ENCODE data around the gene FAM78A.
"Not testable (repeated sequence)": the region's sequence is repeated elsewhere in the genome, so short reads cannot be mapped to it uniquely, and the experiment has no call there.

FAM78A gene

GRCh38 chr9:131273856-131274673, 2.2 kb downstream of the FAM78A start:
- no peak for TF ChIP-seq CTCF (IDR thresholded peaks at IDR 0.05; ENCODE audit: low read depth, low read length)
- in situ Hi-C loops (cut with HindIII; ENCODE audit: low sequenced_read_pairs), result no loop called here
- DNase-seq (ENCODE audit: low read depth, low spot score), result no peak
- no peak overlapping the region for H3K4me3 ChIP-seq (ENCODE audit: low read depth, low read length)

- in situ Hi-C loops (cut with HindIII; ENCODE audit: low sequenced_read_pairs), result no loop called here
- H3K4me3 ChIP-seq (ENCODE audit: low read depth, low read length), result no peak overlapping the region
- DNase-seq (ENCODE audit: low read depth, low spot score), result no peak
Measured at GRCh38 chr9:131273146-131273855, 3.0 kb downstream of the FAM78A start.

DNA sequence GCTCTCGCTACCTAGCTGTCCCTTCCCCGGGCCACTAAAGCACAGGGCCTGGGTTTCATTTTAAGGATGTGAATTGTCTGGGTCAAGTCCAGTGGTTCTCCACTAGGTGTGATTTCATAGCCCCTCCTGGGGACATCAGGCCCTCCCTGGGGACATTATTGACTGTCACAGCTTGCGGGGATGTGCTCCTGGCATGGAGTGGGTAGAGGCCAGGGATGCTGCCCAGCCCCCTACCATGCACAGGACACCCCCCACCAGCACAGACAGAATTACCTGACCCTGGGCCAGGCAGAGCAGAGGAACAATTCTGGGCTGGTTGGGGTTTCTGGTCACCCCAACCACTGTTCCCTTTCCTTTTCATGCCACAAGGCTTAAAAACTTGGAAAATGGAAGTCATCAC, 4.1 kb downstream of the FAM78A start:
- TF ChIP-seq CTCF (IDR thresholded peaks at IDR 0.05; ENCODE audit: low read depth, low read length), result no peak
- in situ Hi-C loops (cut with HindIII; ENCODE audit: low sequenced_read_pairs), result no loop called here
- no peak overlapping the region for H3K4me3 ChIP-seq (ENCODE audit: low read depth, low read length)
- DNase-seq (ENCODE audit: low read depth, low spot score), result no peak

More at GRCh38 chr9:131273146-131273855, 3.0 kb downstream of the FAM78A start:
- TF ChIP-seq CTCF (IDR thresholded peaks at IDR 0.05; ENCODE audit: low read depth, low read length), result no peak

- DNase-seq (ENCODE audit: low read depth, low spot score), result no peak
- in situ Hi-C loops (cut with HindIII; ENCODE audit: low sequenced_read_pairs), result no loop called here
- H3K4me3 ChIP-seq (ENCODE audit: low read depth, low read length), result no peak overlapping the region
- no peak for TF ChIP-seq CTCF (IDR thresholded peaks at IDR 0.05; ENCODE audit: low read depth, low read length)
Measured at GRCh38 chr9:131271506-131271931, 4.8 kb downstream of the FAM78A start.

GRCh38 chr9:131271016-131271273, 5.4 kb downstream of the FAM78A start:
- H3K4me3 ChIP-seq (ENCODE audit: low read depth, low read length); in situ Hi-C loops (cut with HindIII; ENCODE audit: low sequenced_read_pairs); DNase-seq (ENCODE audit: low read depth, low spot score): not testable (repeated sequence)

GRCh38 chr9:131270171-131271015, 5.9 kb downstream of the FAM78A start:
- DNase-seq (ENCODE audit: low read depth, low spot score), result no peak
- no peak for TF ChIP-seq CTCF (IDR thresholded peaks at IDR 0.05; ENCODE audit: low read depth, low read length)
- no peak overlapping the region for H3K4me3 ChIP-seq (ENCODE audit: low read depth, low read length)
- in situ Hi-C loops (cut with HindIII; ENCODE audit: low sequenced_read_pairs), result no loop called here

Data from astrocyte of the spinal cord (primary cell).